NT2/D1 (cell line): ENCODE results near the gene TPCN2.

Experiments used
- SUZ12 ChIP-seq: IDR thresholded peaks from 2 replicates; pipeline ENCODE4 v1.6.1; 2011; ENCODE audit not compliant: insufficient read length, insufficient read depth; ENCODE audit errors: extremely low read depth
- ZNF274 ChIP-seq: IDR thresholded peaks from 2 replicates; pipeline ENCODE4 v1.6.1; 2011; ENCODE audit warnings: mild to moderate bottlenecking, low read depth, low read length

DNA sequence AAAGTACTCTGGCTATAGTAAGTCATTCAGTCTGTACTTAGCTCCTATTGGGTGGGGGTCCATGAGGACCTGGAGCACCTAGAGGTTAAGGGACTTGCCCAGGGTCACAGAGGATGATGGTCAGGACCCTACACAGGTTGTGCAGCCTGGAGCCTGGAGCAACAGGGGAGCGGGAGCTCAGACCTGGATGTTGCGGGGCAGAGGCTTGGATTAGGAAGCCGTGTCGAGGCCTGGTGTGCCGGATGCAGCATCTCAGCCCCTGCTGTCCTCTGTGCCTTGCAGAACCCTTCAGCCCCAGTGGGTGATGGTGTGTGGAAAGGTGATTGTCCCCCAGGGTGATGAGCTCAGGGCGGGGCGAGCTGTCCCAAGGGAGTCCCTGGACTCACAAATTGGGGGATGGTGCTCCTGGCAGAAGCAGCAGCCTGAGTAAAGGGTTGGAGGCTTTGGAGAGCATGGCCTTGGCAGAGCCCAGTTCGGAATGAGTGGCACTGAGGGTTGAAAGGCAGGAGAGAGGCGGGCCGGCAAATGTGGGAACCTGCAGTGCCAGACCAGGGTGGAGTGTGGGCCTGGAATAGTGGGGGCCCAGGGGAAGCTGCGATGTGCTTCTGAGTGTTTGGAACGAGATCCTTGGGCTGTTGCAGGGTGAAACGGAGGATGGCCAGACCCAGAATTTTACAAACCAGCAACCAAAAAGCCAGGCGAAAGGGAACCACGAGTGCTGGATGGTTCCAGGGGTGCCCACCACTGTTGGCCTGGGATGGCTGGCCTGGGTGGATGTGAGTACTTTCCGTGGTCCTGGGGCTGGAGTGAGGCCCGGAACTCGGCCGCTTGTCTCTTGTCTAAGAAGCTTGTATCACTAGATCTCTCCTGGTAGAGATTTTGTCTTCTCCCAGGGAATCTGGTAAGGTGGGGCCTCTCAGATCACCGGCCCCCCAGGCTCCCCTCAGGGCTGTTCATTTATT lies 2.9 kb downstream of the TPCN2 start:
- TF ChIP-seq ZNF274 (no peak), SUZ12 (no peak)
